Lower lobe of right lung (tissue), 2 donors: ENCODE results near the gene SGK1. TPM values are rescaled to one million over a fixed set of nuclear protein-coding genes. Genes with fewer than 3 reads are reported as not detected.
"Not testable (repeated sequence)": the region's sequence is repeated elsewhere in the genome, so short reads cannot be mapped to it uniquely, and the experiment has no call there.

Experiments used
- ATAC-seq, 2 donors: fragments of 200-7000 bp; cut with Tn5 transposase; one replicate each; pipeline ENCODE4 v1.9.1; 2020 to 2022; ENCODE audit warnings: mild to moderate bottlenecking in 2 of 2, moderate library complexity in 2 of 2
- DNase-seq: peaks from one replicate; pipeline ENCODE4 v3.0.0-alpha.2; 2020
- H3K27ac ChIP-seq: fragments of 200-600 bp; one replicate; pipeline ENCODE4 v1.8.0; 2022
- H3K27me3 ChIP-seq: fragments of 200-600 bp; one replicate; pipeline ENCODE4 v1.8.0; 2022; ENCODE audit warnings: low read depth
- H3K36me3 ChIP-seq: fragments of 200-600 bp; one replicate; pipeline ENCODE4 v1.8.0; 2022; ENCODE audit warnings: mild to moderate bottlenecking
- H3K4me1 ChIP-seq: fragments of 200-600 bp; one replicate; pipeline ENCODE4 v1.8.0; 2022
- H3K4me3 ChIP-seq: fragments of 200-600 bp; one replicate; pipeline ENCODE4 v1.8.0; 2022; ENCODE audit warnings: mild to moderate bottlenecking
- H3K9me3 ChIP-seq: fragments of 200-600 bp; one replicate; pipeline ENCODE4 v1.8.0; 2022
- CTCF ChIP-seq: fragments of 200-600 bp; IDR thresholded peaks from one replicate; pipeline ENCODE4 v1.8.0; 2022; ENCODE audit warnings: antibody characterized with exemption, mild to moderate bottlenecking
- intact Hi-C: fragments of 100-400 bp; cut with DNase I; formaldehyde crosslinking; loops from one replicate; pipeline ENCODE4 v1.11.0; 2022
- total RNA-seq: library from RNA; stranded (reverse); fragmentation: NEBNext Ultra II Directional; extraction: Animal tissue kit (Norgen Biotek cat#: 25700); gene quantifications from one replicate; pipeline ENCODE4 v1.2.1, GENCODE V29; 2021
- donor health status: DM: no; HTN: yes; CAD: no; lungs with severe emphysema.

Gene SGK1
- total RNA-seq, 1 donor from 2014 or later: 195 TPM

- Histone ChIP-seq H3K4me3 (no peak overlapping the region), H3K36me3 (no peaks in the 10 kb centered on the region), H3K4me1 (no peaks in the 10 kb centered on the region), H3K9me3 (peaks cover 7% of the 10 kb centered on the region), H3K27me3 (no peaks in the 10 kb centered on the region), H3K27ac (no peak overlapping the region)
- intact Hi-C loops: no loop called here
- ATAC-seq (no peak), DNase-seq (no peak)
- TF ChIP-seq CTCF: no peak
These were observed 6.9 kb upstream of the SGK1 start for GRCh38 chr6:134324766-134325165.

DNA sequence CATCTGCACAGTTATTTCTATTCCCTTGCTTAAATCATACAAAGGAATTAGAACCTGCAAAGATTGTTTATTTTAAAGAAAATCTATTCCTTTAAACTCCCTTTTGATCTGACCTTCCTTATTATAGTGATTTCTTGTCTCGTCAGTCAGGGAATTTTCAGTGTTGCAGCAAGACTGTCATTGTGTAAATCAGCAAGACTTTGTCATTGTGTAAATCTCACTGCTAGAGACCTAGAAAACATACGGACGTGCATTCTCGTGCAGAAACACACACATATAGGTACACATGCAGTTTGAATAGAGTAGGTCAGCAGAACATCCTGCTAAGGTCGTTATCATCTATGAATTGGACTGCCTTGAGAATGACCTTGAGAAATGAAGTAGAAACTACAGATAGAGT is 6.2 kb upstream of the SGK1 start:
- no peak for ATAC-seq
- Histone ChIP-seq H3K27me3 (no peaks in the 10 kb centered on the region), H3K27ac (no peak overlapping the region), H3K4me1 (no peaks in the 10 kb centered on the region), H3K4me3 (no peak overlapping the region), H3K9me3 (peaks cover 7% of the 10 kb centered on the region), H3K36me3 (no peaks in the 10 kb centered on the region)
- no peak for TF ChIP-seq CTCF
- intact Hi-C loops: no loop called here
- no peak for DNase-seq

- TF ChIP-seq CTCF: no peak
- Histone ChIP-seq H3K36me3 (no peaks in the 10 kb centered on the region), H3K4me1 (no peaks in the 10 kb centered on the region), H3K9me3 (peaks cover 7% of the 10 kb centered on the region), H3K4me3 (no peak overlapping the region), H3K27ac (no peak overlapping the region), H3K27me3 (peaks cover 2% of the 10 kb centered on the region)
- intact Hi-C loops: no loop called here
- DNase-seq: no peak
- ATAC-seq: no peak
These were observed 5.8 kb upstream of the SGK1 start for GRCh38 chr6:134323698-134324097.

DNA sequence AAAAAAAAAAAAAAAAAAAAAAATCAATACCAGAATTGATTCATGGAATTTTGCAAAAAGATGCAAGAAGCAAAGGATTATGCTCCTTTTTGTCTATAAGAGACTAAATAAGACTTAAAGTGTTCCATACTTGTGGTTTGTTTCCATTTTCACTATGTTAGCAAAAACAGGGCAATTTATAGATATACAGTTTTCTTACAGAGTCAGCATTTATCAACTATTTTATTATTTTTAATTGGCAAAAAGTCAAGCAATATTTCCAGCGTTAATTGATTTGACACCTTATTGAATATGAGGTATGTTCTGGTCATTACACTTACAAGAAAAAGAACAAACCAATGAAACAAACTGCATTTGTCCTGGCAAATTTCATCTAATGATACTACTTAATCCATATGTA is 5.4 kb upstream of the SGK1 start:
- intact Hi-C loops: no loop called here
- no peaks in the 10 kb centered on the region for H3K4me1 ChIP-seq
- no peak for TF ChIP-seq CTCF
- no peak overlapping the region for H3K27ac ChIP-seq
- H3K9me3 ChIP-seq: peaks cover 7% of the 10 kb centered on the region
- no peaks in the 10 kb centered on the region for H3K36me3 ChIP-seq
- no peak overlapping the region for H3K4me3 ChIP-seq
- DNase-seq: no peak
- H3K27me3 ChIP-seq: peaks cover 6% of the 10 kb centered on the region
- no peak for ATAC-seq

- Histone ChIP-seq H3K27me3 (peaks cover 9% of the 10 kb centered on the region), H3K36me3 (no peaks in the 10 kb centered on the region), H3K4me1 (no peaks in the 10 kb centered on the region), H3K9me3 (peaks cover 7% of the 10 kb centered on the region), H3K4me3 (no peak overlapping the region), H3K27ac (no peak overlapping the region)
- no peak for TF ChIP-seq CTCF
- intact Hi-C loops: no loop called here
- ATAC-seq: no peak
- no peak for DNase-seq
These were observed 4.3 kb upstream of the SGK1 start for GRCh38 chr6:134322216-134322615.

DNA sequence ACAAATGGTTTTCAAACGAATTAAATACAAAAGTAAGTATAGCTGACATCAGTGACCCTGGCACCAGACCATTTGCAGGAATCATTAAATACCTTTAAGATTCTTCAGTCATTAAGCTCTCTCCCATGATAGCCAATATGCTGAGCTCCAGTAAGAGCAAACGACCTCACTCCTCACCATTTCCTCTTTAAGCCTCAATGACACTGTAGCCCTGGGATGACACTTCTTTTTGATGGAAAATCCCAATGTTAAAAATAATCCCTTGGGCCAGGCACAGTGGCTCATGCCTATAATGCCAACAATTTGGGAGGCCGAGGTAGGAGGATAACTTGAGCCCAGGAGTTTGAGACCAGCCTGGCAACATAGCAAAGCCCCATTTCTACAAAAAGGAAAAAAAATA is 3.3 kb upstream of the SGK1 start:
- no peaks in the 10 kb centered on the region for H3K4me1 ChIP-seq
- H3K9me3 ChIP-seq: peaks cover 7% of the 10 kb centered on the region
- no peak for ATAC-seq

DNA sequence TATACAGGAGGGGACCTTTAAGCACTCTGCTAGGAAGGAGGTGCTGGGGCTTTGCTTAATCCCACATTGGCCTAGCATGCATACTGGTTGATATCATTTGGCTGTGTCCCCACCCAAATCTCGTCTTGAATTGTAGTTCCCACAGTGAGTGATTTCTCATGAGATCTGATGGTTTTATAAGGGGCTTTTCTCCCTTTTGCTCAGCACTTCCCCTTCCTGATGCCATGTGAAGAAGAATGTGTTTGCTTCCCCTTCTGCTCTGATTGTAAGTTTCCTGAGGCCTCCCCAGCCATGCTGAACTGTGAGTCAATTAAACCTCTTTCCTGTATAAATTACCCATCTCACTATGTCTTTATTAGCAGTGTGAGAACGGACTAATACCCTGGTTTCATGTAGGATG is 1.8 kb upstream of the SGK1 start:
- DNase-seq, intact Hi-C loops: not testable (repeated sequence)

More for the DNA sequence above, 3.3 kb upstream of the SGK1 start:
- Histone ChIP-seq H3K27me3 (peaks cover 11% of the 10 kb centered on the region), H3K27ac (no peak overlapping the region), H3K4me3 (no peak overlapping the region), H3K36me3 (no peaks in the 10 kb centered on the region)
- no peak for TF ChIP-seq CTCF
- intact Hi-C loops: no loop called here
- DNase-seq: no peak

More for the DNA sequence above, 1.8 kb upstream of the SGK1 start:
- not testable (repeated sequence) for H3K9me3 ChIP-seq, H3K36me3 ChIP-seq, H3K4me3 ChIP-seq, H3K4me1 ChIP-seq, ATAC-seq, H3K27ac ChIP-seq
- peaks cover 11% of the 10 kb centered on the region for H3K27me3 ChIP-seq
